RWPE2 (cell line): ENCODE data around the gene ROBO3.

Source experiments
- ATAC-seq: fragments of 200-7000 bp; cut with Tn5 transposase; 3 replicates; pipeline ENCODE4 v1.9.1; 2021; ENCODE audit warnings: low read depth
- DNase-seq: peaks from one replicate; pipeline ENCODE4 v3.0.0-alpha.2; 2020; ENCODE audit warnings: low spot score
- H3K27ac ChIP-seq: fragments of 450-650 bp; 2 replicates; pipeline ENCODE4 v1.5.1; 2017; ENCODE audit warnings: mild to moderate bottlenecking; ENCODE audit not compliant: poor library complexity, severe bottlenecking
- H3K27me3 ChIP-seq: fragments of 250-450 bp; sonication (Bioruptor Pico); 2 replicates; pipeline ENCODE4 v1.5.1; 2021; ENCODE audit warnings: mild to moderate bottlenecking, moderate library complexity; ENCODE audit not compliant: insufficient read depth, poor library complexity, severe bottlenecking
- H3K36me3 ChIP-seq: fragments of 250-450 bp; sonication (Bioruptor Pico); 2 replicates; pipeline ENCODE4 v1.5.1; 2020; ENCODE audit warnings: low read depth, mild to moderate bottlenecking, moderate library complexity
- H3K4me1 ChIP-seq: fragments of 250-450 bp; sonication (Bioruptor Pico); 2 replicates; pipeline ENCODE4 v1.5.1; 2021; ENCODE audit warnings: mild to moderate bottlenecking, moderate library complexity; ENCODE audit not compliant: insufficient read depth, poor library complexity, severe bottlenecking
- H3K4me3 ChIP-seq: fragments of 250-450 bp; sonication (Bioruptor Pico); 2 replicates; pipeline ENCODE4 v1.5.1; 2021; ENCODE audit warnings: mild to moderate bottlenecking, moderate library complexity; ENCODE audit not compliant: severe bottlenecking
- H3K9me3 ChIP-seq: fragments of 250-450 bp; sonication (Bioruptor Pico); 2 replicates; pipeline ENCODE4 v1.5.1; 2021; ENCODE audit warnings: mild to moderate bottlenecking, moderate library complexity; ENCODE audit not compliant: severe bottlenecking
- CTCF ChIP-seq: fragments of 450-650 bp; IDR thresholded peaks from one replicate; pipeline ENCODE4 v1.5.1; 2017; ENCODE audit warnings: mild to moderate bottlenecking, moderate library complexity; ENCODE audit not compliant: poor library complexity, severe bottlenecking

The ROBO3 gene

DNA sequence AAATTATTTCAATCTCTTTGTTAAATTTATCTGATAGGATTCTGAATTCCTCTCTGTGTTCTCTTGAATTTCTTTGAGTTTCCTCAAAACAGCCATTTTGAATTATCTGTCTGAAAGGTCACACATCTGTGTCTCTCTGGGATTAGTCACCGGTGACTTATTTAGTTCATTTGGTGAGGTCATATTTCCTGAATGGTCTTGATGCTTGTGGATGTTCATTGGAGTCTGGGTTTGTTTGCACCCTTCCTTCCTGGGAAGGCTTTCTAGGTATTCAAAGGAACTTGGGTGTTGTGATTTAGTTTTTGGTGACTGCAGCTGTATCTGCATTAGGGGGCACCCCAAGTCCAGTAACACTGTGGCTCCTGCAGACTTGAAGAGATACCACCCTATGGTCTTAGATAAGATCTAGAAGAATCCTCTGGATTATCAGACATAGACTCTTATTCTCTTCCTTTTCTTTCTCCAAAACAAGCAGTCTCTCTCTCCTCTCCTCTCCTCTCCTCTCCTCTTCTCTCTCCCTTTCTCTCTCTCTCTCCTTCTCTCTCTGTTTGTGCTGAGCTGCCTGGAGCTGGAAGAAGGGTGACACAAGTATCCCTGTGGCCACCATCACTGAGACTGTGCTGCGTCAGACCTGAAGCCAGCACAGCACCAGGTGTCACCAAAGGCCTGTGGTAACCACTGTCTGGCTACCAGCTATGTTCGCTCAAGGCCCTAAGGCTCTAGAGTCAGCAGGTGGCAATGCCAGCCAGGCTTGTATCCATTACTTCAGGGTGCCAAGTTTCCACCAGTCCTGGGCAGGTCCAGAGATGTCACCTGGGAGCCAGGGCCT lies 50.5 kb downstream of the ROBO3 start:
- Histone ChIP-seq H3K4me1 (no peaks in the 10 kb centered on the region), H3K4me3 (no peak overlapping the region), H3K27ac (no peak overlapping the region), H3K9me3 (no peaks in the 10 kb centered on the region), H3K36me3 (no peaks in the 10 kb centered on the region), H3K27me3 (no peaks in the 10 kb centered on the region)
- DNase-seq, result no peak
- no peak for ATAC-seq
- TF ChIP-seq CTCF, result no peak

DNA sequence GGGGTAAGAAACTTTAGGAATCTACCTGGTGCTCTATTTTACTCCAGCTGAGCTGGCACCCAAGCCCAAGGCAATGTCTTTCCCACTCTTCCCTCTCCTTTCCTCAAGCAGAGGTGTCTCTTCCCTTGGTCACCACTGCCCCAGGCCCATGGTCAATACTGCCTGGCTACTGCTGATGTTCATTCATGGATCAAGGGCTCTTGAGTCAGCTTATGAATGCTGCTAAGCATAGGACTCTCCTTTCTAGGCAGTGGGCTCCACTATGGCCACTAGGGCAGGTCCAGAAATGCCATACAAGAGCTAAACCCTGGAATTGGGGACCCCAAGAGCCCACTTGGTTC lies 51.1 kb downstream of the ROBO3 start:
- Histone ChIP-seq H3K4me1 (no peaks in the 10 kb centered on the region), H3K4me3 (no peak overlapping the region), H3K27ac (no peak overlapping the region), H3K36me3 (no peaks in the 10 kb centered on the region), H3K9me3 (no peaks in the 10 kb centered on the region), H3K27me3 (no peaks in the 10 kb centered on the region)
- TF ChIP-seq CTCF, result no peak
- DNase-seq, result no peak
- ATAC-seq, result no peak

- no peak overlapping the region for H3K27ac ChIP-seq
- H3K4me3 ChIP-seq, result no peak overlapping the region
- no peak for TF ChIP-seq CTCF
- H3K4me1 ChIP-seq, result no peaks in the 10 kb centered on the region
- no peaks in the 10 kb centered on the region for H3K36me3 ChIP-seq
- no peaks in the 10 kb centered on the region for H3K27me3 ChIP-seq
- no peak for DNase-seq
- ATAC-seq, result no peak
- no peaks in the 10 kb centered on the region for H3K9me3 ChIP-seq
These were observed 51.9 kb downstream of the ROBO3 start for GRCh38 chr11:124917115-124917637.

GRCh38 chr11:124918950-124919349 lies 53.7 kb downstream of the ROBO3 start, which contains the start of gene HEPN1:
Gene HEPN1, plus strand, starts transcription at chr11:124919250.
- DNase-seq (no peak), ATAC-seq (no peak)
- no peaks in the 10 kb centered on the region for H3K9me3 ChIP-seq
- no peaks in the 10 kb centered on the region for H3K4me1 ChIP-seq
- H3K36me3 ChIP-seq, result no peaks in the 10 kb centered on the region
- no peak within 1 kb of the TSS for H3K27ac ChIP-seq
- no peak for TF ChIP-seq CTCF
- H3K27me3 ChIP-seq, result no peaks in the 10 kb centered on the region
- H3K4me3 ChIP-seq, result no peak within 1 kb of the TSS

- no peaks in the 10 kb centered on the region for H3K9me3 ChIP-seq
- no peak overlapping the region for H3K27ac ChIP-seq
- no peaks in the 10 kb centered on the region for H3K27me3 ChIP-seq
- ATAC-seq, result no peak; the same call in 2 of the 3 replicates
- no peaks in the 10 kb centered on the region for H3K4me1 ChIP-seq
- no peaks in the 10 kb centered on the region for H3K36me3 ChIP-seq
- H3K4me3 ChIP-seq, result no peak overlapping the region
- TF ChIP-seq CTCF, result no peak
- no peak for DNase-seq
These were observed 54.7 kb downstream of the ROBO3 start for GRCh38 chr11:124919898-124920297.
